ENCODE results near the gene C19orf12.

DNA sequence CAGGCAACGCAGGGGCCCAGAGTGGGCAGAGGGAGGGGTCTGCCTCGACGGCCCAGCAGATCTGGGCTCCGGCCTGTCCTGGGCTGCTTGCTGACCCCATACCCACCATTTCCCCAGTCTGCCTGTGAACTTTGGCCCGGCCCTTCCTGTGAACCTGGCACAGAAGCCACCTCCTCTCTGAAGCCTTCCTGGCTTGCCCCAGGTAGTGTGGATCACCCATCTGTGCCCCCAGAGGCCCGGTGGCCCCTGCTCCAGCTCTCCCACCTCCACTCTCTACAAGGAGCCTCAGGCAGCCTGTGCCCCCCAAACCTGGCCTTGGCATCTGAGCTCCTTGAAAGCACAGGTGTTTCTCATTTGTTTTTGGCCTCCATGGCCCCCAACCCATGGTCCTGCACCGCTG is 34.1 kb downstream of the C19orf12 start:
- TF ChIP-seq, protein P1, sequence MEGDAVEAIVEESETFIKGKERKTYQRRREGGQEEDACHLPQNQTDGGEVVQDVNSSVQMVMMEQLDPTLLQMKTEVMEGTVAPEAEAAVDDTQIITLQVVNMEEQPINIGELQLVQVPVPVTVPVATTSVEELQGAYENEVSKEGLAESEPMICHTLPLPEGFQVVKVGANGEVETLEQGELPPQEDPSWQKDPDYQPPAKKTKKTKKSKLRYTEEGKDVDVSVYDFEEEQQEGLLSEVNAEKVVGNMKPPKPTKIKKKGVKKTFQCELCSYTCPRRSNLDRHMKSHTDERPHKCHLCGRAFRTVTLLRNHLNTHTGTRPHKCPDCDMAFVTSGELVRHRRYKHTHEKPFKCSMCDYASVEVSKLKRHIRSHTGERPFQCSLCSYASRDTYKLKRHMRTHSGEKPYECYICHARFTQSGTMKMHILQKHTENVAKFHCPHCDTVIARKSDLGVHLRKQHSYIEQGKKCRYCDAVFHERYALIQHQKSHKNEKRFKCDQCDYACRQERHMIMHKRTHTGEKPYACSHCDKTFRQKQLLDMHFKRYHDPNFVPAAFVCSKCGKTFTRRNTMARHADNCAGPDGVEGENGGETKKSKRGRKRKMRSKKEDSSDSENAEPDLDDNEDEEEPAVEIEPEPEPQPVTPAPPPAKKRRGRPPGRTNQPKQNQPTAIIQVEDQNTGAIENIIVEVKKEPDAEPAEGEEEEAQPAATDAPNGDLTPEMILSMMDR (conservative IDR thresholded peaks at IDR 0.05; ENCODE audit: low read length) = no peak
- no peak for TF ChIP-seq EZH2phosphoT487 (IDR thresholded peaks at IDR 0.05; ENCODE audit: borderline replicate concordance, low read depth, low read length)

Measured in OCI-LY7 (cell line).